ENCODE data around the gene ABCA12. TPM values are rescaled to one million over a fixed set of nuclear protein-coding genes. Genes with fewer than 3 reads are reported as not detected.

Gene ABCA12
- total and polyA plus RNA-seq, 2 donors (not counting 1 experiment from before 2014, with no cell fraction given) = under 0.01 to 0.01 TPM

DNA sequence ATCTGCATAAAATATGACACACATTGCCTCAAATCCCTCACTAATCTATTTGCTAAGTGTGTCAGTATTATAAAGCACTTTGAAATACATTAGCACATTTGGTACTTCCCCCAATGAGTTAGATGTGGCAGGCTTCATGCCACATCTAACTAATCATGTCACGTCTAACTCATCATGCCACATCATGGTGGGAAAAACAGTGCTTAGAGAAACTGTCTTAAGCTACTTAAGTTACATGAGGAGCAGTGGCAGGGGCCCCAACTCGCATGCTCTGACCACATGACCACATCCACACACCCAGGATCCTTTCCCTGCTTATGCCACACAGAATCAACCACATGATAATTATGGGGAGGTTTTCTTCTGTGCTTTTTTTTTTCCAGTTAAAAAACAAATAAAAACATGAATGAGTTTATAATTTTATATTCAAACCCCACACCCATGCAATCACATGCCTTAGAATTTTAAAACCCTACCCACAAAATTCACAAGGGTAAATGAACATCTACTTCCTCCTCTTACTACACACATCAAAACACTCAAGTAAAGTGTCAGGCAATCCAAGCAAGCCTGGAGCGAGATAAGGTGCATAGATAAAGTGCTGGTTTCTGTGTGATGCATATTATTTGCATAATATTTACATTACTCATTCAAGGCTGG is 1.6 kb downstream of the ABCA12 start:
- Histone ChIP-seq H4K20me1 (ENCODE audit: control insufficient read depth, extremely low read depth, insufficient read depth, low read length) (no peaks in the 10 kb centered on the region), H3K9ac (ENCODE audit: insufficient read depth, low read length) (no peak overlapping the region), H3K27ac (ENCODE audit: insufficient read depth, low read length) (no peak overlapping the region), H3K9me3 (ENCODE audit: control insufficient read depth, insufficient read depth, low read depth, low read length) (no peaks in the 10 kb centered on the region), H3K79me2 (ENCODE audit: control insufficient read depth, insufficient read depth, low read length) (no peaks in the 10 kb centered on the region), H3K4me3 (replicated peaks in 1 of 4; ENCODE audit: control extremely low read depth in 1 of 4, insufficient read depth in 1 of 4, low read depth in 3 of 4, low read length in 4 of 4) (no peak overlapping the region), H3K27me3 (ENCODE audit: control insufficient read depth, insufficient read depth, low read length) (no peaks in the 10 kb centered on the region), H3K4me2 (ENCODE audit: extremely low read depth, insufficient read depth, low read length) (no peak overlapping the region), H3K4me1 (ENCODE audit: control insufficient read depth, extremely low read depth, insufficient read depth, low read length) (no peaks in the 10 kb centered on the region), H2AFZ (ENCODE audit: low read length) (no peak overlapping the region), H3K36me3 (ENCODE audit: control insufficient read depth, insufficient read depth, low read length) (no peaks in the 10 kb centered on the region)
- peak; percentile 15 to 71 for DNase-seq (ENCODE audit: low read depth in 2 of 2)
- no peak for TF ChIP-seq EZH2 (IDR thresholded peaks at IDR 0.05; ENCODE audit: low read length, missing control alignments)
- TF ChIP-seq, protein P1, sequence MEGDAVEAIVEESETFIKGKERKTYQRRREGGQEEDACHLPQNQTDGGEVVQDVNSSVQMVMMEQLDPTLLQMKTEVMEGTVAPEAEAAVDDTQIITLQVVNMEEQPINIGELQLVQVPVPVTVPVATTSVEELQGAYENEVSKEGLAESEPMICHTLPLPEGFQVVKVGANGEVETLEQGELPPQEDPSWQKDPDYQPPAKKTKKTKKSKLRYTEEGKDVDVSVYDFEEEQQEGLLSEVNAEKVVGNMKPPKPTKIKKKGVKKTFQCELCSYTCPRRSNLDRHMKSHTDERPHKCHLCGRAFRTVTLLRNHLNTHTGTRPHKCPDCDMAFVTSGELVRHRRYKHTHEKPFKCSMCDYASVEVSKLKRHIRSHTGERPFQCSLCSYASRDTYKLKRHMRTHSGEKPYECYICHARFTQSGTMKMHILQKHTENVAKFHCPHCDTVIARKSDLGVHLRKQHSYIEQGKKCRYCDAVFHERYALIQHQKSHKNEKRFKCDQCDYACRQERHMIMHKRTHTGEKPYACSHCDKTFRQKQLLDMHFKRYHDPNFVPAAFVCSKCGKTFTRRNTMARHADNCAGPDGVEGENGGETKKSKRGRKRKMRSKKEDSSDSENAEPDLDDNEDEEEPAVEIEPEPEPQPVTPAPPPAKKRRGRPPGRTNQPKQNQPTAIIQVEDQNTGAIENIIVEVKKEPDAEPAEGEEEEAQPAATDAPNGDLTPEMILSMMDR (conservative IDR thresholded peaks at IDR 0.05 in 1 of 2, IDR thresholded peaks at IDR 0.05 in 1 of 2; ENCODE audit: low read depth in 1 of 2, low read length in 2 of 2) = no peak

- H3K9me3 ChIP-seq (ENCODE audit: control insufficient read depth, insufficient read depth, low read depth, low read length) = no peaks in the 10 kb centered on the region
- H3K27ac ChIP-seq (ENCODE audit: insufficient read depth, low read length) = no peak overlapping the region
- H3K9ac ChIP-seq (ENCODE audit: insufficient read depth, low read length) = no peak overlapping the region
- no peaks in the 10 kb centered on the region for H4K20me1 ChIP-seq (ENCODE audit: control insufficient read depth, extremely low read depth, insufficient read depth, low read length)
- H3K4me3 ChIP-seq (replicated peaks in 1 of 4; ENCODE audit: control extremely low read depth in 1 of 4, insufficient read depth in 1 of 4, low read depth in 3 of 4, low read length in 4 of 4) = no peak overlapping the region
- H3K4me1 ChIP-seq (ENCODE audit: control insufficient read depth, extremely low read depth, insufficient read depth, low read length) = no peaks in the 10 kb centered on the region
- H2AFZ ChIP-seq (ENCODE audit: low read length) = no peak overlapping the region
- no peaks in the 10 kb centered on the region for H3K79me2 ChIP-seq (ENCODE audit: control insufficient read depth, insufficient read depth, low read length)
- DNase-seq (ENCODE audit: low read depth in 2 of 2) = no peak
- H3K27me3 ChIP-seq (ENCODE audit: control insufficient read depth, insufficient read depth, low read length) = no peaks in the 10 kb centered on the region
- H3K4me2 ChIP-seq (ENCODE audit: extremely low read depth, insufficient read depth, low read length) = no peak overlapping the region
- no peaks in the 10 kb centered on the region for H3K36me3 ChIP-seq (ENCODE audit: control insufficient read depth, insufficient read depth, low read length)
- TF ChIP-seq EZH2 (IDR thresholded peaks at IDR 0.05; ENCODE audit: low read length, missing control alignments) = no peak
- TF ChIP-seq, protein P1 (conservative IDR thresholded peaks at IDR 0.05 in 1 of 2, IDR thresholded peaks at IDR 0.05 in 1 of 2; ENCODE audit: low read depth in 1 of 2, low read length in 2 of 2) = no peak
These were observed 18.0 kb downstream of the ABCA12 start for GRCh38 chr2:215120401-215120800.

- no peak for TF ChIP-seq EZH2 (IDR thresholded peaks at IDR 0.05; ENCODE audit: low read length, missing control alignments)
- TF ChIP-seq, protein P1 (conservative IDR thresholded peaks at IDR 0.05 in 1 of 2, IDR thresholded peaks at IDR 0.05 in 1 of 2; ENCODE audit: low read depth in 1 of 2, low read length in 2 of 2) = no peak
- no peak for DNase-seq (ENCODE audit: low read depth in 2 of 2)
- no peaks in the 10 kb centered on the region for H3K27me3 ChIP-seq (ENCODE audit: control insufficient read depth, insufficient read depth, low read length)
- H3K79me2 ChIP-seq (ENCODE audit: control insufficient read depth, insufficient read depth, low read length) = no peaks in the 10 kb centered on the region
- no peaks in the 10 kb centered on the region for H3K4me1 ChIP-seq (ENCODE audit: control insufficient read depth, extremely low read depth, insufficient read depth, low read length)
- H3K36me3 ChIP-seq (ENCODE audit: control insufficient read depth, insufficient read depth, low read length) = no peaks in the 10 kb centered on the region
- H3K4me2 ChIP-seq (ENCODE audit: extremely low read depth, insufficient read depth, low read length) = no peak overlapping the region
- no peak overlapping the region for H3K27ac ChIP-seq (ENCODE audit: insufficient read depth, low read length)
- no peaks in the 10 kb centered on the region for H4K20me1 ChIP-seq (ENCODE audit: control insufficient read depth, extremely low read depth, insufficient read depth, low read length)
- H3K4me3 ChIP-seq (replicated peaks in 1 of 4; ENCODE audit: control extremely low read depth in 1 of 4, insufficient read depth in 1 of 4, low read depth in 3 of 4, low read length in 4 of 4) = no peak overlapping the region
- no peaks in the 10 kb centered on the region for H3K9me3 ChIP-seq (ENCODE audit: control insufficient read depth, insufficient read depth, low read depth, low read length)
- H2AFZ ChIP-seq (ENCODE audit: low read length) = no peak overlapping the region
- H3K9ac ChIP-seq (ENCODE audit: insufficient read depth, low read length) = no peak overlapping the region
These were observed 18.6 kb downstream of the ABCA12 start for GRCh38 chr2:215119847-215120246.
